Lower leg skin (tissue), 3 donors: ENCODE results near the gene MOB3A.

Source experiments
- CTCF ChIP-seq, 3 donors: fragments of 450-650 bp; IDR thresholded peaks; one replicate each; pipeline ENCODE4 v1.5.1; 2016; ENCODE audit warnings: antibody characterized with exemption in 3 of 3, mild to moderate bottlenecking in 3 of 3, moderate library complexity in 2 of 3
- POLR2A ChIP-seq, 2 donors: fragments of 450-650 bp; IDR thresholded peaks; one replicate each; pipeline ENCODE4 v1.6.1; 2016 to 2017; ENCODE audit warnings: antibody characterized with exemption in 2 of 2, mild to moderate bottlenecking in 1 of 2, moderate library complexity in 1 of 2

GRCh38 chr19:2080336-2080988, 15.7 kb downstream of the MOB3A start:
- TF ChIP-seq POLR2A (IDR thresholded peaks at IDR 0.05) (no peak), CTCF (IDR thresholded peaks at IDR 0.05) (no peak)
